Astrocyte (in vitro differentiated cells and primary cell): Measurements from ENCODE around the gene ARNT2. TPM values are rescaled to one million over a fixed set of nuclear protein-coding genes. Genes with fewer than 3 reads are reported as not detected.

Experiments
- DNase-seq: peaks from one replicate; pipeline ENCODE4 v3.0.0-alpha.2; 2010; ENCODE audit warnings: low read depth
- FAIRE-seq: peaks from 2 replicates; lab custom pipeline; 2011; peaks lifted over from hg19 to GRCh38; lab: Jason Lieb, UNC
- H2AFZ ChIP-seq: 2 replicates; pipeline ENCODE4 v1.6.0; 2012; ENCODE audit warnings: low read depth, low read length, inconsistent platforms
- H3K27ac ChIP-seq: 2 replicates; pipeline ENCODE4 v1.5.1; 2011; ENCODE audit warnings: low read depth, low read length, inconsistent platforms
- H3K27me3 ChIP-seq: 2 replicates; pipeline ENCODE4 v1.6.0; 2011; ENCODE audit warnings: low read length, inconsistent platforms; ENCODE audit not compliant: insufficient read depth
- H3K36me3 ChIP-seq: 2 replicates; pipeline ENCODE4 v1.5.1; 2011; ENCODE audit warnings: low read length, inconsistent platforms; ENCODE audit not compliant: insufficient read depth
- H3K4me1 ChIP-seq: 2 replicates; pipeline ENCODE4 v1.5.1; 2011; ENCODE audit warnings: low read length, inconsistent platforms; ENCODE audit not compliant: insufficient read depth
- H3K4me2 ChIP-seq: 2 replicates; pipeline ENCODE4 v1.6.0; 2012; ENCODE audit warnings: low read length, inconsistent platforms
- H3K4me3 ChIP-seq: 2 replicates; pipeline ENCODE4 v1.5.1; 2011; ENCODE audit warnings: low read depth, mild to moderate bottlenecking, low read length, inconsistent platforms; ENCODE audit not compliant: insufficient read depth
- H3K79me2 ChIP-seq: 2 replicates; pipeline ENCODE4 v1.6.0; 2012; ENCODE audit warnings: mild to moderate bottlenecking, low read length, inconsistent platforms; ENCODE audit not compliant: insufficient read depth
- H3K9ac ChIP-seq: 2 replicates; pipeline ENCODE4 v1.6.0; 2012; ENCODE audit warnings: mild to moderate bottlenecking, low read length, inconsistent platforms
- H3K9me3 ChIP-seq: 2 replicates; pipeline ENCODE4 v1.5.1; 2012; ENCODE audit warnings: low read depth, mild to moderate bottlenecking, low read length, inconsistent platforms; ENCODE audit not compliant: insufficient read depth
- H4K20me1 ChIP-seq: 2 replicates; pipeline ENCODE4 v1.6.0; 2012; ENCODE audit warnings: low read length, inconsistent platforms; ENCODE audit not compliant: insufficient read depth
- H3K27ac Mint-ChIP-seq: one replicate; pipeline ENCODE4 v1.8.0; 2021; ENCODE audit warnings: mild to moderate bottlenecking, mixed read lengths; ENCODE audit not compliant: unreplicated experiment
- H3K27me3 Mint-ChIP-seq: one replicate; pipeline ENCODE4 v1.8.0; 2021; ENCODE audit warnings: low read depth, mixed read lengths; ENCODE audit not compliant: unreplicated experiment
- H3K36me3 Mint-ChIP-seq: one replicate; pipeline ENCODE4 v1.8.0; 2021; ENCODE audit warnings: low read depth, mixed read lengths; ENCODE audit not compliant: unreplicated experiment
- H3K4me1 Mint-ChIP-seq: one replicate; pipeline ENCODE4 v1.8.0; 2021; ENCODE audit warnings: low read depth, mixed read lengths; ENCODE audit not compliant: unreplicated experiment
- H3K4me3 Mint-ChIP-seq: one replicate; pipeline ENCODE4 v1.8.0; 2021; ENCODE audit warnings: mild to moderate bottlenecking, moderate library complexity, mixed read lengths; ENCODE audit not compliant: unreplicated experiment
- H3K9me3 Mint-ChIP-seq: one replicate; pipeline ENCODE4 v1.8.0; 2021; ENCODE audit warnings: mild to moderate bottlenecking, mixed read lengths; ENCODE audit not compliant: unreplicated experiment
- EZH2 ChIP-seq: IDR thresholded peaks from 2 replicates; pipeline ENCODE4 v1.6.1; 2012; ENCODE audit warnings: mild to moderate bottlenecking, low read length, inconsistent platforms; ENCODE audit not compliant: insufficient read depth
- total RNA-seq: library from RNA; stranded (reverse); gene quantifications from 2 replicates; pipeline ENCODE4 v1.2.1, GENCODE V29; 2021
- TF ChIP-seq, protein P1 (sequence below): IDR thresholded peaks from 2 replicates; pipeline ENCODE4 v1.5.1; 2011; ENCODE audit warnings: low read depth, mild to moderate bottlenecking, inconsistent platforms, low read length, moderate library complexity; ENCODE audit not compliant: insufficient read depth

The ARNT2 gene
- total RNA-seq, 1 donor from 2014 or later = 3.5 TPM

DNA sequence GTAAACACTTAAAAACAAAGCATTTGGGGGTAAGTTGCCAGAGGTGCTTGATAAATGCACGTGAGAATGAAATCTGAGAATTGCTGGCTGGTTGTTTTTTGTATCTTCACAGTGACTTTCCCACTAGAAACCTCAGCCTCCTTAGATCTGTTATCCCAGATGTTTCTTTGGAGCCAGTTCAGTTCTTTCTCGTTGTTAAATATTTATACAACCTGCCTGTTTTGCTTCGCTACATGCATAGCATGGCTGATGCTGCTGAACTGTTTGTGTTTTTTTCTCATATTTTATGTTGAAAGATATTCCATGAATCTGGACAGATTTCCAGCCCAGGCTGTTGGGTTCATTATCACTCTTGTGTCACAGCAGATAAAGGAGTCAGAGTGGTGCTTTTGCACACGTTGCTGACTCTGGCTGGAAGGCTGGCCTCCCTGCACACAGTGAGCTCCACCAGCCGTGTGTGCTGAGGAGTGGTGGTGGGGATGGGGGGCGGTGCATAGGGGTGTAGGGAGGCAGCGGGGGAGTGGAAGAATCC lies 80.2 kb downstream of the ARNT2 start:
- Mint-ChIP-seq H3K27ac (no peak overlapping the region), H3K9me3 (no peaks in the 10 kb centered on the region), H3K27me3 (no peaks in the 10 kb centered on the region), H3K36me3 (no peaks in the 10 kb centered on the region), H3K4me3 (no peak overlapping the region), H3K4me1 (peaks cover 60% of the 10 kb centered on the region)
- Histone ChIP-seq H3K36me3 (no peaks in the 10 kb centered on the region), H3K27me3 (no peaks in the 10 kb centered on the region), H3K4me1 (peaks cover 66% of the 10 kb centered on the region), H3K4me2 (no peak overlapping the region), H3K4me3 (no peak overlapping the region), H3K9ac (no peak overlapping the region), H4K20me1 (no peaks in the 10 kb centered on the region), H3K9me3 (no peaks in the 10 kb centered on the region), H3K79me2 (no peaks in the 10 kb centered on the region), H2AFZ (no peak overlapping the region), H3K27ac (peak overlapping the region; percentile 36)
- peak; percentile 32 for DNase-seq
- TF ChIP-seq, protein P1, sequence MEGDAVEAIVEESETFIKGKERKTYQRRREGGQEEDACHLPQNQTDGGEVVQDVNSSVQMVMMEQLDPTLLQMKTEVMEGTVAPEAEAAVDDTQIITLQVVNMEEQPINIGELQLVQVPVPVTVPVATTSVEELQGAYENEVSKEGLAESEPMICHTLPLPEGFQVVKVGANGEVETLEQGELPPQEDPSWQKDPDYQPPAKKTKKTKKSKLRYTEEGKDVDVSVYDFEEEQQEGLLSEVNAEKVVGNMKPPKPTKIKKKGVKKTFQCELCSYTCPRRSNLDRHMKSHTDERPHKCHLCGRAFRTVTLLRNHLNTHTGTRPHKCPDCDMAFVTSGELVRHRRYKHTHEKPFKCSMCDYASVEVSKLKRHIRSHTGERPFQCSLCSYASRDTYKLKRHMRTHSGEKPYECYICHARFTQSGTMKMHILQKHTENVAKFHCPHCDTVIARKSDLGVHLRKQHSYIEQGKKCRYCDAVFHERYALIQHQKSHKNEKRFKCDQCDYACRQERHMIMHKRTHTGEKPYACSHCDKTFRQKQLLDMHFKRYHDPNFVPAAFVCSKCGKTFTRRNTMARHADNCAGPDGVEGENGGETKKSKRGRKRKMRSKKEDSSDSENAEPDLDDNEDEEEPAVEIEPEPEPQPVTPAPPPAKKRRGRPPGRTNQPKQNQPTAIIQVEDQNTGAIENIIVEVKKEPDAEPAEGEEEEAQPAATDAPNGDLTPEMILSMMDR = no peak
- TF ChIP-seq EZH2 = no peak
- FAIRE-seq = peak; percentile 23

DNA sequence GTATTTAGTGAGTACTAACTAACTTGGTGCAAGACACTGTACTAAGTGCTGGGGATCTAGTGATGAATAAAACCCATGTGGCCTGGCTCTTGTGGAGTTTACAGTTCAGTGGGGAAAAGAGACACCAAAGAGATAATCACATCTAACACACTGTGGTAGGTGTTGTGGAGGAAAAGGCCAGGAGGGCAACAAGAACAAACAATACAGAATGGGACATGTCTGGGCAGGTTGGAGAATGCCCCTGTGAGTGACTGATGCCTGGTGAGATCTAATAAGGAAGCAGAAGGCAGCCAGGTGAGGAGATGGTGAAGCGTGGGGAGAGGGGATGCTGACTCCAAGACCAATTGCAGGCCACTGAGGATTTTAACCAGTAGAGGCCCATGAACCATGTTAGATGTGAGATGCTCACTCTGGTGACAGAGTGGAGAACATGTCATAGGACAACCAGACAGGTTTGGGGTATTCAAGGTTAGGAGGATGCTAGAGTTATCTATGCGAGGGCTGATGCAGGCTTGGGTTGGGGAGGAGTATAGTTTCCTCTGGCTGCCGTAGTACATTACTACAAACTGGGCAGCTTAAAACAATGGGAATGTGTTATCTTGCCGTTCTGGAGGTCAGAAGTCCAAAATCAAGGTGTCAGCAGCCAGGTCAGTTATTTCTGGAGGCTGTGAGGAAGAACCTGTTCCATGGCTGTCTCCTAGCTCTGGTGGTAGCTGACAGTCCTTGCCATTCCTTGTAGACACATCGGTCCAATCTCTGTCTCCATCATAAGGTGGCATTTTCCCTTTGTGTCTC lies 81.4 kb downstream of the ARNT2 start:
- H3K9me3 ChIP-seq = no peaks in the 10 kb centered on the region
- no peak for TF ChIP-seq EZH2
- H3K36me3 Mint-ChIP-seq = peaks cover 2% of the 10 kb centered on the region
- H3K27me3 ChIP-seq = no peaks in the 10 kb centered on the region
- no peak overlapping the region for H3K27ac ChIP-seq
- FAIRE-seq (peak; percentile 80), DNase-seq (no peak)
- no peaks in the 10 kb centered on the region for H4K20me1 ChIP-seq
- H3K4me3 ChIP-seq = no peak overlapping the region
- no peak overlapping the region for H2AFZ ChIP-seq
- H3K4me2 ChIP-seq = no peak overlapping the region
- H3K4me3 Mint-ChIP-seq = no peak overlapping the region
- H3K9ac ChIP-seq = no peak overlapping the region
- no peaks in the 10 kb centered on the region for H3K9me3 Mint-ChIP-seq
- H3K79me2 ChIP-seq = no peaks in the 10 kb centered on the region
- peak overlapping the region; percentile 34 for H3K27ac Mint-ChIP-seq
- peaks cover 50% of the 10 kb centered on the region for H3K4me1 Mint-ChIP-seq
- no peaks in the 10 kb centered on the region for H3K27me3 Mint-ChIP-seq
- H3K36me3 ChIP-seq = no peaks in the 10 kb centered on the region
- peaks cover 61% of the 10 kb centered on the region for H3K4me1 ChIP-seq

- TF ChIP-seq, protein P1 = no peak
- TF ChIP-seq EZH2 = no peak
- Histone ChIP-seq H3K79me2 (no peaks in the 10 kb centered on the region), H3K4me3 (no peak overlapping the region), H3K9ac (no peak overlapping the region), H3K4me1 (peaks cover 43% of the 10 kb centered on the region), H4K20me1 (no peaks in the 10 kb centered on the region), H3K27me3 (no peaks in the 10 kb centered on the region), H3K36me3 (no peaks in the 10 kb centered on the region), H2AFZ (no peak overlapping the region), H3K27ac (peak overlapping the region; percentile 64), H3K4me2 (no peak overlapping the region), H3K9me3 (no peaks in the 10 kb centered on the region)
- Mint-ChIP-seq H3K27me3 (no peaks in the 10 kb centered on the region), H3K27ac (no peak overlapping the region), H3K36me3 (peaks cover 2% of the 10 kb centered on the region), H3K4me1 (peaks cover 56% of the 10 kb centered on the region), H3K4me3 (no peak overlapping the region), H3K9me3 (no peaks in the 10 kb centered on the region)
- no peak for FAIRE-seq
- DNase-seq = no peak
Measured at GRCh38 chr15:80487839-80488390, 83.7 kb downstream of the ARNT2 start.
